GM21390 (cell line): Measurements from ENCODE around the gene RPL9.
"Not testable (repeated sequence)": the region's sequence is repeated elsewhere in the genome, so short reads cannot be mapped to it uniquely, and the experiment has no call there.

ENCODE experiments used
- ATAC-seq: cut with Tn5 transposase; IDR thresholded peaks from one replicate; pipeline ENCODE4 v1.9.1; 2021; ENCODE audit not compliant: unreplicated experiment

The RPL9 gene

DNA sequence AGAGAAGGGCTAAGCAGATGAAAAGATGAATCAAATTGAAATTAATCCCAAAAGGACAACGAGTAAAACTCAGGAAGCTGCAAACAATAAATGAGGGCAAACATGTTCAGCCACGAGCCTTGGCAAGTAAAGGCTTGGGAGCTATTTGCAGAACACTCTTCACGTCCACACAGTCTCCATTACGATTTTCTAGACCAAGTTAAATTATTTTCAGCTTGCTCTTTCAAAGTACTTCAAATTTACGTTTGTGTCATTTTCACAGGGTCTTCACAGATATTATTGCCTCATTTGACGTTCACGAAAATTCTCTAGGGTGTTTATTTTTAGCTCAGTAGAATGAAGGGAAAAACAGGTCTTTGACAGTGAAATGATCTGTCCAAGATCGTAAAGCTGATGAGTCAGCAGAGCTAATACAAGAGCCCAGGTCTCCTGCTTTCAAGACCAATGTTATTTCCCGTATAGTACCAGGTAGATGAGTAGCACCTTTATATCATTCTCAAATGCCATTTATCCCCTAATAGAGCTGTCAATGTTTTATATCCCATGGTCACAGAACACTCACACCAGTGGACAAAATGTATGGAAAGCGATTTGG lies 31.1 kb downstream of the RPL9 start:
- no peak for ATAC-seq

- no peak for ATAC-seq
Measured at GRCh38 chr4:39426728-39427127, 32.0 kb downstream of the RPL9 start.

GRCh38 chr4:39425297-39425696 lies 33.4 kb downstream of the RPL9 start:
- ATAC-seq, result not testable (repeated sequence)

- no peak for ATAC-seq
Measured at GRCh38 chr4:39422247-39422646, 36.5 kb downstream of the RPL9 start.

GRCh38 chr4:39415678-39416283 lies 42.9 kb downstream of the RPL9 start:
- no peak for ATAC-seq

GRCh38 chr4:39411561-39411960 lies 47.2 kb downstream of the RPL9 start:
- not testable (repeated sequence) for ATAC-seq

DNA sequence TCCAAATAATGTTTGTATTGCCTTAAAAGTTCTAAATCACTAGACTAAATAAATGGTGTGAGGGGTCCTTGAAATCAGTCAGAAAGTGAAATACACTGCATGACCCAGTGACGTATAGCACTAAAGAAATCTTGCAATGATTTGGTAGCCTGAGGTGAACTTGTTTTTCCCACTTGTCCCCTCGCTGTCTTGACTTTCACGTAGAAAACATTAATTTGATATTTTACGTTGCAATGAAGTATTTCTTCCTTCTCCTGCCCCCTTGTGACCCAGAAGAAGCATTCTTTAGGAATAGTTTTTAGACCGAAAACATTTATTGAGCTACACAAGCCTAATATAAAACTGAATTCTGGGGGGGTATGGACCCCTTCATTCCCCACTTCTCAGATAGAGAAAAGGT lies 48.3 kb downstream of the RPL9 start:
- ATAC-seq, result no peak

DNA sequence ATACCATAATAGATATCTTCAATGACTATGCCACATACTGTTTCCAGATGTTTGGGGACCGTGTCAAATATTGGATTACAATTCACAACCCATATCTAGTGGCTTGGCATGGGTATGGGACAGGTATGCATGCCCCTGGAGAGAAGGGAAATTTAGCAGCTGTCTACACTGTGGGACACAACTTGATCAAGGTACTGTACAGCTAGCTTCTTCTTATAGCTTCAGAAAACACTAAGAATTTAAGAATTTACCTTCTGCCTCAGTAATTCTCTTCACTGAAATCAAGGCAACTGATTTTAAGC lies 51.2 kb downstream of the RPL9 start:
- ATAC-seq, result no peak

DNA sequence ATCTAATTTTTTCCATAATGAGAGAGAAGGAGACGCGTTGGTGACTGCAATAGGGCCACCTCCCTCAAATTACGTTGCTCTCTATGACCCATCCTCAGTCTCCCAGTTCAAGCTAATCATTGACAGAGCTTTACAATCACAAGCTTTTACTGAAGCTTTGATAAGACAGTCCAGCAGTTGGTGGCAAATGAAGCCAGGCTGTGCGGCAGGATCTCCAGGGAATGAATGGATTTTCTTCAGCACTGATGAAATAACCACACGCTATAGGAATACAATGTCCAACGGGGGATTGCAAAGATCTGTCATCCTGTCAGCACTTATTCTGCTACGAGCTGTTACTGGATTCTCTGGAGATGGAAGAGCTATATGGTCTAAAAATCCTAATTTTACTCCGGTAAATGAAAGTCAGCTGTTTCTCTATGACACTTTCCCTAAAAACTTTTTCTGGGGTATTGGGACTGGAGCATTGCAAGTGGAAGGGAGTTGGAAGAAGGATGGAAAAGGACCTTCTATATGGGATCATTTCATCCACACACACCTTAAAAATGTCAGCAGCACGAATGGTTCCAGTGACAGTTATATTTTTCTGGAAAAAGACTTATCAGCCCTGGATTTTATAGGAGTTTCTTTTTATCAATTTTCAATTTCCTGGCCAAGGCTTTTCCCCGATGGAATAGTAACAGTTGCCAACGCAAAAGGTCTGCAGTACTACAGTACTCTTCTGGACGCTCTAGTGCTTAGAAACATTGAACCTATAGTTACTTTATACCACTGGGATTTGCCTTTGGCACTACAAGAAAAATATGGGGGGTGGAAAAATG lies 51.7 kb downstream of the RPL9 start, which contains the start of gene KLB:
TSS of gene KLB (plus strand) at position 168 of the 821 bp plus-strand sequence. CDS start at position 188, 20 bp downstream.
- ATAC-seq, result no peak
